ENCODE results near the gene SEL1L.

The SEL1L gene

GRCh38 chr14:81449576-81449975, 84.1 kb downstream of the SEL1L start:
- no peak overlapping the region for H3K4me3 ChIP-seq (ENCODE audit: low read depth, low read length, poor library complexity, severe bottlenecking)
- no peaks in the 10 kb centered on the region for H3K4me1 ChIP-seq (ENCODE audit: insufficient read depth, low read length, severe bottlenecking)
- H2AFZ ChIP-seq (ENCODE audit: low read length): no peak overlapping the region
- no peaks in the 10 kb centered on the region for H3K36me3 ChIP-seq (ENCODE audit: insufficient read depth, low read length)
- H3K79me2 ChIP-seq (ENCODE audit: insufficient read depth, low read length): no peaks in the 10 kb centered on the region
- no peaks in the 10 kb centered on the region for H3K27me3 ChIP-seq (ENCODE audit: insufficient read depth, low read length)
- H3K4me2 ChIP-seq (ENCODE audit: low read length): no peak overlapping the region
- H3F3A ChIP-seq (ENCODE audit: insufficient read depth, low read length): no peaks in the 10 kb centered on the region
- no peak overlapping the region for H3K9ac ChIP-seq (ENCODE audit: low read length)
- H3K9me3 ChIP-seq (ENCODE audit: low read length): no peaks in the 10 kb centered on the region
- no peak overlapping the region for H3K27ac ChIP-seq (ENCODE audit: low read depth, low read length, poor library complexity, severe bottlenecking)
- no peaks in the 10 kb centered on the region for H3K9me2 ChIP-seq (ENCODE audit: low read depth, low read length)
- no peaks in the 10 kb centered on the region for H4K20me1 ChIP-seq (ENCODE audit: insufficient read depth, low read length)
- TF ChIP-seq CTCF (IDR thresholded peaks at IDR 0.05; ENCODE audit: low read length) (no peak), EZH2 (IDR thresholded peaks at IDR 0.05; ENCODE audit: borderline replicate concordance, low read length) (no peak)

GRCh38 chr14:81449114-81449513, 84.5 kb downstream of the SEL1L start:
- H3K27me3 ChIP-seq (ENCODE audit: insufficient read depth, low read length): no peaks in the 10 kb centered on the region
- H3K9ac ChIP-seq (ENCODE audit: low read length): no peak overlapping the region
- H3K4me2 ChIP-seq (ENCODE audit: low read length): no peak overlapping the region
- no peaks in the 10 kb centered on the region for H3K36me3 ChIP-seq (ENCODE audit: insufficient read depth, low read length)
- no peaks in the 10 kb centered on the region for H4K20me1 ChIP-seq (ENCODE audit: insufficient read depth, low read length)
- no peak overlapping the region for H3K4me3 ChIP-seq (ENCODE audit: low read depth, low read length, poor library complexity, severe bottlenecking)
- H3K79me2 ChIP-seq (ENCODE audit: insufficient read depth, low read length): no peaks in the 10 kb centered on the region
- H3F3A ChIP-seq (ENCODE audit: insufficient read depth, low read length): no peaks in the 10 kb centered on the region
- no peaks in the 10 kb centered on the region for H3K9me2 ChIP-seq (ENCODE audit: low read depth, low read length)
- H3K9me3 ChIP-seq (ENCODE audit: low read length): no peaks in the 10 kb centered on the region
- TF ChIP-seq EZH2 (IDR thresholded peaks at IDR 0.05; ENCODE audit: borderline replicate concordance, low read length) (no peak), CTCF (IDR thresholded peaks at IDR 0.05; ENCODE audit: low read length) (no peak)
- H3K27ac ChIP-seq (ENCODE audit: low read depth, low read length, poor library complexity, severe bottlenecking): no peak overlapping the region
- no peaks in the 10 kb centered on the region for H3K4me1 ChIP-seq (ENCODE audit: insufficient read depth, low read length, severe bottlenecking)
- no peak overlapping the region for H2AFZ ChIP-seq (ENCODE audit: low read length)

DNA sequence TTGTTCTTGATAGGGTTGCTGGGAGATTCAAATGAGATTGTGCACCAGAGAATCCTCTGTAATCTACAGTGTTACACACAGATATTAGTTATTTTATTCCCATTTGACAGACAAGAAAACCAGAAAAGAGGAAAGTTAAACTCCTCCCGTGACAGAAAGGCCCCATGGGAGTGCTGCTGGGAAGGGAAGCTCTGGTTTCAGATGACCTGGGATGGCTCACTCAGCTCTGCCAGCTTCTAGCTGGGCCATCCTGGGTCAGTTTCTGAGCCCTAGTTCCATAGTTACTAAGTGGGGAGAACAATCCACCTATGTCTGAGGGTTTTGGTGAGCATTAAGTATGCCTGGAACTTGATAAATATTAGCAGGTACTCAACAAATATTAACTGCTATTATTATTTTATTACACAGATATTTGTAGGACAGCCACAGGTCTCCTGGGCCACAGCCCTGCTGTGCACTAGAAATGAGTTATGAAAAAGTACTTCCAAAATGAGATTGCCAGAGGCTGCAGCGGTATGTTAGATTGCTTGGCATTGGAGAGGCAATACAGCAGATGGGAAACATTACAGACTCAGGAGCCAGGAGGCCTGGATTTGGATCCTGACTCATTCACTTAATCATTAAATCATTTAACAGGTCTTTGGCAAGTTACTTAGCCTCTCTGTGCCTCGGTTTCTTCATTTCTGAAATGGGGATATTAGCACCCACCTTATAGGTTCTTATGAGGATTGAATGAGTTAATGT, 86.5 kb downstream of the SEL1L start:
- Histone ChIP-seq H3K9me2 (ENCODE audit: low read depth, low read length) (no peaks in the 10 kb centered on the region), H3K79me2 (ENCODE audit: insufficient read depth, low read length) (no peaks in the 10 kb centered on the region), H3K36me3 (ENCODE audit: insufficient read depth, low read length) (no peaks in the 10 kb centered on the region), H2AFZ (ENCODE audit: low read length) (no peak overlapping the region), H3K9me3 (ENCODE audit: low read length) (no peaks in the 10 kb centered on the region), H4K20me1 (ENCODE audit: insufficient read depth, low read length) (no peaks in the 10 kb centered on the region), H3K4me1 (ENCODE audit: insufficient read depth, low read length, severe bottlenecking) (no peaks in the 10 kb centered on the region), H3F3A (ENCODE audit: insufficient read depth, low read length) (no peaks in the 10 kb centered on the region), H3K27me3 (ENCODE audit: insufficient read depth, low read length) (no peaks in the 10 kb centered on the region), H3K27ac (ENCODE audit: low read depth, low read length, poor library complexity, severe bottlenecking) (no peak overlapping the region), H3K9ac (ENCODE audit: low read length) (no peak overlapping the region), H3K4me2 (ENCODE audit: low read length) (no peak overlapping the region), H3K4me3 (ENCODE audit: low read depth, low read length, poor library complexity, severe bottlenecking) (no peak overlapping the region)
- no peak for TF ChIP-seq CTCF (IDR thresholded peaks at IDR 0.05; ENCODE audit: low read length)
- no peak for TF ChIP-seq EZH2 (IDR thresholded peaks at IDR 0.05; ENCODE audit: borderline replicate concordance, low read length)

Measured in OCI-LY1 (cell line).